GM12801 (cell line): ENCODE data around the gene SLC7A8.

Experiments
- TF ChIP-seq, protein P1 (sequence below): IDR thresholded peaks from one replicate; pipeline ENCODE4 v1.5.1; 2011; ENCODE audit warnings: control low read depth; ENCODE audit not compliant: insufficient read length; ENCODE audit errors: extremely low read depth

Gene SLC7A8

DNA sequence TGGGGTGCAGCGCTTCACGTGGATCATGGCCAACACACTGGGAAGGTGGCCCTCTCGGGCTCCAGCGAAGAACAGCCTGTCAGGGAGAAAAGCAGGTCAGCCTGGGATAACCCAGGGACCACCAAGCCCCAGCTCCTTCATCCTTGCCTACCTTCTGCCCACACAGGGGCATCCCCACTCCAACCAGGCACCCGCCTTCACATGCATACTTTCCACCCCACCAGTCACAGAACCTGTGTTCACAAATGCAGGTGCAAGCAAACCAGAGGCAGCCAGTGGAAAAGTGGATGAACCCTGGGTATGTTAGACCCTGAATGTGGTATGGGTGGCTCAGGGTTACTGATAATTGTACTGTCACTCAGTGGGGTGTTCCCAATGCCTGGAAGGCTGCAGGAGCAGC is 52.0 kb downstream of the SLC7A8 start:
- TF ChIP-seq, protein P1, sequence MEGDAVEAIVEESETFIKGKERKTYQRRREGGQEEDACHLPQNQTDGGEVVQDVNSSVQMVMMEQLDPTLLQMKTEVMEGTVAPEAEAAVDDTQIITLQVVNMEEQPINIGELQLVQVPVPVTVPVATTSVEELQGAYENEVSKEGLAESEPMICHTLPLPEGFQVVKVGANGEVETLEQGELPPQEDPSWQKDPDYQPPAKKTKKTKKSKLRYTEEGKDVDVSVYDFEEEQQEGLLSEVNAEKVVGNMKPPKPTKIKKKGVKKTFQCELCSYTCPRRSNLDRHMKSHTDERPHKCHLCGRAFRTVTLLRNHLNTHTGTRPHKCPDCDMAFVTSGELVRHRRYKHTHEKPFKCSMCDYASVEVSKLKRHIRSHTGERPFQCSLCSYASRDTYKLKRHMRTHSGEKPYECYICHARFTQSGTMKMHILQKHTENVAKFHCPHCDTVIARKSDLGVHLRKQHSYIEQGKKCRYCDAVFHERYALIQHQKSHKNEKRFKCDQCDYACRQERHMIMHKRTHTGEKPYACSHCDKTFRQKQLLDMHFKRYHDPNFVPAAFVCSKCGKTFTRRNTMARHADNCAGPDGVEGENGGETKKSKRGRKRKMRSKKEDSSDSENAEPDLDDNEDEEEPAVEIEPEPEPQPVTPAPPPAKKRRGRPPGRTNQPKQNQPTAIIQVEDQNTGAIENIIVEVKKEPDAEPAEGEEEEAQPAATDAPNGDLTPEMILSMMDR, result no peak

DNA sequence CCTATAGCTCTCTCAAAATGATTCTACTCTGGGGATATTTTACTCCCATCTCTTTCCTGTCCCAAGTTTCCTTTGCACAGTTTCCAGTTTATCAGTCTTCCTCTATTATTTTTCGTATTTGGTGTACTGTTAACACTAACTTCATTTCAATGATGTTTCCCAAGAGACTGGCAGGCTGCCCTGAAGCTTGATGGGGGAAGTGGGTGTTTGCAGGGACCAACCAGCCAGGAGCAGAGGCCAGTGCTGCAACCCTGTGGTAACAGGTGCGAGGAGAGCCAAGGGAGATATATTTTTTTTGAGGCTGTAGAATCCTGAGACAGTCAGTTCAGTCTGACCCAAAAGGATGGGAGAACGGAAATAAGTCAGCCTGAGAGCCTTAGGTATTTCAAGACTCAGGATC is 52.6 kb downstream of the SLC7A8 start:
- TF ChIP-seq, protein P1, result no peak

DNA sequence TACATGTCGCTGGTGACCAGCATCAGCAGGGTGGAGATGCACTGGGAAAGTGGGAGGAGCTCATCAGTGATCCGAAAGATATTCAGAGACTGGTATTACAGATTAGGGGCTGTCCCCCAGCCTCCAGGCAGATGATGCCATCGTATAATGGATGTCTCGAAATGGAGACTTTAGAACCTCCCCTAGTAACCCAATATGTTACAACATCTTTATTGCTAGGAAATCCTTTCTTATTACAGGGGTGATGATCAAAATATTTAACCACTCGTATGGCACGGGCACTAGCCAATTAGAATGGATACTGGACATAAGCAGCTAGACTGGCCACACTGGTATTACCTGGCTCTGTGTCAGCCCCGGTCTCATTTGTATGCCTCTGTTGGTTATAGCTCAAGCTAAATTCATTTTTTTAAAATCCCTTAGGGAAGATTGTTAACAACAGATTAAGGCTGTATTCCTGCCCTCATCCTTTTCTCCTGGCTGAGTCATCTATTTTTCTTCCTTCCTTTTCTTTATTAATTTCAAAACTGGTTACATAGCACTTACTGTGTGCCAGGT is 53.6 kb downstream of the SLC7A8 start:
- TF ChIP-seq, protein P1, result no peak

GRCh38 chr14:23128969-23129758 is 54.3 kb downstream of the SLC7A8 start:
- TF ChIP-seq, protein P1, result no peak

DNA sequence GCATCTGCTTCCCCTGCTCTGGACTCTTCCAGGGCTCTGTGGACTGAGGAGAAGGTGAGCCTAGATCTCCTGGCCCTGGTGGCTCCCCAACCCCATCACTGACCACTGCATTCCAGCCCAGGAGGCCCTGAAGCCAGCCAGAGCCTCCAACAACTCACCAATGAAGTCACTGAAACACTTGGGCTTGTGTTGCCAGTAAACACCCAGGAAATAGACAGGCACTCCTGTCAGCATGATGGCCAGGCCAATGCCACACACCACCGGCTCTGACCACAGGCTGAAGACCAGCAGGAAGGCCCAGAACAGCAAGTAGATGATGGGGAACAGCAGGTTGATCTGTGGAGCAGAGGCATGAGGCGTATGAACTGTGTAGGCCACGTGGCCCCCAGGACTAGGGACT is 55.6 kb downstream of the SLC7A8 start:
- TF ChIP-seq, protein P1, result no peak

- TF ChIP-seq, protein P1, result no peak
Measured at GRCh38 chr14:23126548-23127278, 56.7 kb downstream of the SLC7A8 start.

DNA sequence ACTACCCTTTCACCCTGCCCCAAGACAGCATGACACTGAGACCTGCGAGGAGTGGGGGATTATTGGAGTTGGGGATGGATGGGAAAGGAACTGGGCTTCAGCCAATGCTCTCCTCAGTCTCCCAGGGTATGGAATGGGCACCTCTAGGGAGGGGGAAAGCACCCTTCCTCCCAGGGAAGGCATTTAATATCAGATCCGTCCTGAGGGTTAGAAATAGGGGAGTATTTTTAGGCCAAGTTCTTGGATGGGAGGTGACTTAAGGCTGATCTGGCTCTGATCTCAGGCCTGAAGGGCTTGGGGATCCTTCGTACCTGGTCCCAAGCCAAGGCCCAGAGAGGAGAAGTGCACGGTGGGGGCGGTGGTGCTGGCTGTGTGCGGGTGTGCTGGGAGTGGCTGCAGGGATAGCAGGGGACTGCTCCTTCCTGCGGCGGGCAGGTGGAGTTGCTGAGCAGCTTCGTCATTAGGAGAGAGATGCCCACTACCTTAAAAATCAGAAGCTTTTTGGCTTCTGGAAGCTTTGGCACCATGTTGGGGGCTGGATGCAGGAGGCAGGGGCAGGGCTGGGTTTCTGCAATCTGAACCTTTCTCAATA is 57.4 kb downstream of the SLC7A8 start:
- TF ChIP-seq, protein P1, result no peak
